Smooth muscle cell (in vitro differentiated cells): ENCODE results near the gene MMEL1. TPM values are rescaled to one million over a fixed set of nuclear protein-coding genes. Genes with fewer than 3 reads are reported as not detected.
"Not testable (repeated sequence)": the region's sequence is repeated elsewhere in the genome, so short reads cannot be mapped to it uniquely, and the experiment has no call there.

Source experiments
- DNase-seq: peaks from one replicate; lab custom pipeline; 2025; ENCODE audit not compliant: unreplicated experiment; lab: John Stamatoyannopoulos, UW
- H2AFZ ChIP-seq: fragments of 200-600 bp; sonication (generic); 2 replicates; pipeline ENCODE4 v1.6.0; 2016; ENCODE audit warnings: antibody characterized with exemption, low read depth, mild to moderate bottlenecking
- H3F3A ChIP-seq: fragments of 200-600 bp; sonication (generic); 2 replicates; pipeline ENCODE4 v1.6.0; 2017; ENCODE audit warnings: antibody characterized with exemption, low read depth
- H3K27ac ChIP-seq: fragments of 200-600 bp; sonication (generic); 2 replicates; pipeline ENCODE4 v1.5.1; 2016; ENCODE audit warnings: low read depth, mild to moderate bottlenecking
- H3K27me3 ChIP-seq: fragments of 200-600 bp; sonication (generic); 2 replicates; pipeline ENCODE4 v1.6.1; 2016; ENCODE audit warnings: low read depth, mild to moderate bottlenecking
- H3K36me3 ChIP-seq: fragments of 200-600 bp; sonication (generic); 2 replicates; pipeline ENCODE4 v1.5.1; 2016; ENCODE audit warnings: low read depth
- H3K4me1 ChIP-seq: fragments of 200-600 bp; sonication (generic); 2 replicates; pipeline ENCODE4 v1.5.1; 2016; ENCODE audit warnings: low read depth
- H3K4me2 ChIP-seq: fragments of 200-600 bp; sonication (generic); 2 replicates; pipeline ENCODE4 v1.6.0; 2016; ENCODE audit warnings: mild to moderate bottlenecking
- H3K4me3 ChIP-seq: fragments of 200-600 bp; sonication (generic); 2 replicates; pipeline ENCODE4 v1.5.1; 2016; ENCODE audit warnings: mild to moderate bottlenecking
- H3K79me2 ChIP-seq: fragments of 200-600 bp; sonication (generic); 2 replicates; pipeline ENCODE4 v1.6.0; 2016; ENCODE audit warnings: low read depth, mild to moderate bottlenecking
- H3K9ac ChIP-seq: fragments of 200-600 bp; sonication (generic); 2 replicates; pipeline ENCODE4 v1.6.0; 2016; ENCODE audit warnings: low read depth
- H3K9me3 ChIP-seq: fragments of 200-600 bp; sonication (generic); replicated peaks from 2 replicates; pipeline ENCODE4 v1.5.1; 2016; ENCODE audit warnings: low read depth
- H4K20me1 ChIP-seq: fragments of 200-600 bp; sonication (generic); 2 replicates; pipeline ENCODE4 v1.6.0; 2016; ENCODE audit warnings: low read depth
- WGBS: methylation state at CpG from one replicate; pipeline ENCODE4 v1.1.7; 2016; ENCODE audit warnings: low lambda C conversion rate; 5-methylcytosine and 5-hydroxymethylcytosine counted together
- polyA plus RNA-seq: library from polyadenylated mRNA; unstranded; fragments of >200 nt; fragmentation: Nextera tagmentation; extraction: Ambion mirVana; gene quantifications from 2 replicates; pipeline ENCODE4 v1.2.1, GENCODE V29; 2016
- total RNA-seq: library from RNA; depleted of rRNA; stranded (reverse); fragments of >200 nt; gene quantifications from 2 replicates; pipeline ENCODE4 v1.2.3, GENCODE V29; 2014
- TF ChIP-seq, protein P1 (sequence below): fragments of 200-600 bp; sonication (generic); IDR thresholded peaks from 2 replicates; pipeline ENCODE4 v1.5.1; 2017; ENCODE audit warnings: borderline replicate concordance, mild to moderate bottlenecking, antibody characterized with exemption; ENCODE audit not compliant: insufficient read depth, poor library complexity, severe bottlenecking

Gene MMEL1
- total and polyA plus RNA-seq, 2 experiments from 2014 or later, result 3.4 TPM; not detected in 1

GRCh38 chr1:2654443-2654948 is 21.7 kb upstream of the MMEL1 start:
- not testable (repeated sequence) for H3K4me2 ChIP-seq, H3K79me2 ChIP-seq, H3K9me3 ChIP-seq, H2AFZ ChIP-seq, H3K36me3 ChIP-seq, H3F3A ChIP-seq, H3K27me3 ChIP-seq, H3K9ac ChIP-seq, H3K27ac ChIP-seq, H3K4me3 ChIP-seq, H3K4me1 ChIP-seq, DNase-seq, H4K20me1 ChIP-seq
- 53% methylated on average over 14 of the region's 14 CpGs for WGBS

DNA sequence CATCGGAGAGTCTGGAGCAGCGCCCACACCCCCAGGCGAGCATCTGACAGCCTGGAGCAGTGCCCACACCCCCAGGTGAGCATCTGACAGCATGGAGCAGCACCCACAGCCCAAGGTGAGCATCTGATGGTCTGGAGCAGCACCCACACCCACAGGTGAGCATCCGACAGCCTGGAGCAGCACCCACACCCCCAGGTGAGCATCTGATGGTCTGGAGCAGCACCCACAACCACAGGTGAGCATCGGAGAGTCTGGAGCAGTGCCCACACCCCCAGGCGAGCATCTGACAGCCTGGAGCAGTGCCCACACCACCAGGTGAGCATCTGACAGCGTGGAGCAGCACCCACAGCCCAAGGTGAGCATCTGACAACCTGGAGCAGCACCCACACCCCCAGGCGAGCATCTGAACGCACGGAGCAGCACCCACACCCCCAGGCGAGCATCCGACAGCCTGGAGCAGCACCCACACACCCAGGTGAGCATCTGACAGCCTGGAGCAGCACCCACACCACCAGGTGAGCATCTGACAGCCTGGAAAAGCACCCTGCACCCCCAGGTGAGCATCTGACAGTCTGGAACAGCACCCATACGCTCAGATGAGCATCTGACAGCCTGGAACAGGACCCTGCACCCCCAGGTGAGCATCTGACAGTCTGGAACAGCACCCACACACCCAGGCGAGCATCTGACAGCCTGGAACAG is 21.1 kb upstream of the MMEL1 start:
- not testable (repeated sequence) for H3K9me3 ChIP-seq, H3K27me3 ChIP-seq, H3K79me2 ChIP-seq, H3K4me1 ChIP-seq, H3K9ac ChIP-seq, H2AFZ ChIP-seq, H3K36me3 ChIP-seq, H3K27ac ChIP-seq, H3K4me3 ChIP-seq, H3F3A ChIP-seq, H3K4me2 ChIP-seq, DNase-seq, H4K20me1 ChIP-seq
- 52% methylated on average over 14 of the region's 14 CpGs for WGBS

DNA sequence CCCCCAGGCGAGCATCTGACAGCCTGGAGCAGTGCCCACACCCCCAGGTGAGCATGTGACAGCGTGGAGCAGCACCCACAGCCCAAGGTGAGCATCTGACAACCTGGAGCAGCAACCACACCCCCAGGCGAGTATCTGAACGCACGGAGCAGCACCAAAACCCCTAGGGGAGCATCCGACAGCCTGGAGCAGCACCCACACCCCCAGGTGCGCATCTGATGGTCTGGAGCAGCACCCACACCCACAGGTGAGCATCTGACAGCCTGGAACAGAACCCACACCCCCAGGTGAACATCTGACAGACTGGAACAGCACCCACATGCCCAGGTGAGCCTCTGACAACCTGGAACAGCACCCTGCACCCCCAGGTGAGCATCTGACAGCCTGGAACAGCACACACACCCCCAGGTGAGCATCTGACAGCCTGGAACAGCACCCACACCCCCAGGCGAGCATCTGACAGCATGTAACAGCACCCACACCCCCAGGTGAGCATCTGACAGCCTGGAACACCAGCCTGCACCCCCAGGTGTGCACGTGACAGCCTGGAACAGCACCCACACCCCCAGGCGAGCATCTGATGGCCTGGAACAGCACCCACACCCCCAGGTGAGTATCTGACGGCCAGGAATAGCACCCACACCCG is 20.2 kb upstream of the MMEL1 start:
- H2AFZ ChIP-seq, H3K9ac ChIP-seq, H3K4me1 ChIP-seq, H3F3A ChIP-seq, H3K4me3 ChIP-seq, H4K20me1 ChIP-seq, DNase-seq, H3K27me3 ChIP-seq, H3K4me2 ChIP-seq, H3K9me3 ChIP-seq, H3K36me3 ChIP-seq, H3K79me2 ChIP-seq, H3K27ac ChIP-seq: not testable (repeated sequence)
- 44% methylated on average over 12 of the region's 12 CpGs for whole genome bisulfite sequencing

- not testable (repeated sequence) for H3K4me1 ChIP-seq, H3K36me3 ChIP-seq, H4K20me1 ChIP-seq, H3K4me3 ChIP-seq, H3K79me2 ChIP-seq, H3F3A ChIP-seq, H2AFZ ChIP-seq, H3K27ac ChIP-seq, H3K4me2 ChIP-seq, DNase-seq, H3K27me3 ChIP-seq, H3K9me3 ChIP-seq, H3K9ac ChIP-seq
- 48% methylated on average over 16 of the region's 16 CpGs for WGBS
Measured at GRCh38 chr1:2652152-2652925, 19.5 kb upstream of the MMEL1 start.

- Histone ChIP-seq H3K79me2 (no peaks in the 10 kb centered on the region), H3K4me2 (no peak overlapping the region), H3K9ac (no peak overlapping the region), H3F3A (no peaks in the 10 kb centered on the region), H3K4me3 (no peak overlapping the region), H3K27me3 (no peaks in the 10 kb centered on the region), H3K27ac (no peak overlapping the region), H3K36me3 (no peaks in the 10 kb centered on the region), H3K4me1 (no peaks in the 10 kb centered on the region), H3K9me3 (peaks cover 4% of the 10 kb centered on the region), H4K20me1 (no peaks in the 10 kb centered on the region), H2AFZ (no peak overlapping the region)
- DNase-seq, result no peak
- TF ChIP-seq, protein P1, sequence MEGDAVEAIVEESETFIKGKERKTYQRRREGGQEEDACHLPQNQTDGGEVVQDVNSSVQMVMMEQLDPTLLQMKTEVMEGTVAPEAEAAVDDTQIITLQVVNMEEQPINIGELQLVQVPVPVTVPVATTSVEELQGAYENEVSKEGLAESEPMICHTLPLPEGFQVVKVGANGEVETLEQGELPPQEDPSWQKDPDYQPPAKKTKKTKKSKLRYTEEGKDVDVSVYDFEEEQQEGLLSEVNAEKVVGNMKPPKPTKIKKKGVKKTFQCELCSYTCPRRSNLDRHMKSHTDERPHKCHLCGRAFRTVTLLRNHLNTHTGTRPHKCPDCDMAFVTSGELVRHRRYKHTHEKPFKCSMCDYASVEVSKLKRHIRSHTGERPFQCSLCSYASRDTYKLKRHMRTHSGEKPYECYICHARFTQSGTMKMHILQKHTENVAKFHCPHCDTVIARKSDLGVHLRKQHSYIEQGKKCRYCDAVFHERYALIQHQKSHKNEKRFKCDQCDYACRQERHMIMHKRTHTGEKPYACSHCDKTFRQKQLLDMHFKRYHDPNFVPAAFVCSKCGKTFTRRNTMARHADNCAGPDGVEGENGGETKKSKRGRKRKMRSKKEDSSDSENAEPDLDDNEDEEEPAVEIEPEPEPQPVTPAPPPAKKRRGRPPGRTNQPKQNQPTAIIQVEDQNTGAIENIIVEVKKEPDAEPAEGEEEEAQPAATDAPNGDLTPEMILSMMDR, result no peak
- 57% methylated on average over 10 of the region's 10 CpGs for WGBS
Measured at GRCh38 chr1:2650967-2651645, 18.3 kb upstream of the MMEL1 start.
